GM11168 (cell line): Measurements from ENCODE around the gene PTGR3.

Experiments used
- in situ Hi-C: fragments of 300-500 bp; cut with MboI; formaldehyde crosslinking; loops from one replicate; pipeline ENCODE4 v1.12.0; 2022; ENCODE audit warnings: low sequenced_read_pairs; ENCODE audit not compliant: unreplicated experiment

Gene PTGR3

GRCh38 chr18:75216212-75216910 lies 7.4 kb upstream of the PTGR3 start:
- in situ Hi-C loops: no loop called here

DNA sequence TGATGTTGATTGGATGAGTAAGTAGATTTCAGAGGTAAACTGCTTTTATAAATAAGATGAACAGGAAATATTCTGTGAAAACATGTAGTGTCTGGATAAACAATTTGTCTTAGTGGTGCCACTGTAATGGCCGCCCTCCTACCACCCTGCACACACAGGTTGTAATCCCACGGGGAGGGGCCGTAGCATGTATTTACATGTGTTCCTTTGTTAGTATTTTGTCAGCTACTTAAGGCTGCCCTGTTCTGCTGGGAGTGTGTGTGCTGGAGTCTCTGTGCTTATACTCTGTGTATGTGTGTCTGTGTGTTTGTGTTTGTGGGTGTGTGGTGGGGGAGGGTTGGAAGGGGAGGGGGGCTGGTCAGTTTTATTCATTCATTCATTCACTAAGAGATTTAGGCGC lies 6.7 kb upstream of the PTGR3 start:
- in situ Hi-C loops: no loop called here

- in situ Hi-C loops: no loop called here
Observed at GRCh38 chr18:75214766-75215510, 6.0 kb upstream of the PTGR3 start.

DNA sequence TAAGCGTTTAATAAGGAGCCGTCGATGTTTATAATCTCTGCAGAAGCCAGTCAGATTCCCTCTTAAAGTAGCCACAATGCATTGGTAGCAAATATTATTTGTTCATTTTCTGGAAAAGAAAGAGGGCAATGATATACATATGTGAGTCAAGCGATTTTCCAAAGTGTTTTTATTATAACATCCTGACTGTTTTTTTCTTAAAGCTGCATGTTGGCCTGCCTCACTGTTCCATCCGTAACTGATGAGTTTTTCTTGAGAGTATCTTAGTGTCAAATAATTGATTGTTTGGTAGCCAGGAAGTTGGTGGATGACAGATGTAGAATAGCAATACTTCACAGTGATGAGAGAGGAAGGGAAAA lies 5.4 kb upstream of the PTGR3 start:
- in situ Hi-C loops: no loop called here

- in situ Hi-C loops: no loop called here
Observed at GRCh38 chr18:75213611-75214331, 4.8 kb upstream of the PTGR3 start.

GRCh38 chr18:75212751-75213090 lies 3.8 kb upstream of the PTGR3 start:
- in situ Hi-C loops: no loop called here

GRCh38 chr18:75211953-75212750 lies 3.2 kb upstream of the PTGR3 start:
- in situ Hi-C loops: no loop called here

DNA sequence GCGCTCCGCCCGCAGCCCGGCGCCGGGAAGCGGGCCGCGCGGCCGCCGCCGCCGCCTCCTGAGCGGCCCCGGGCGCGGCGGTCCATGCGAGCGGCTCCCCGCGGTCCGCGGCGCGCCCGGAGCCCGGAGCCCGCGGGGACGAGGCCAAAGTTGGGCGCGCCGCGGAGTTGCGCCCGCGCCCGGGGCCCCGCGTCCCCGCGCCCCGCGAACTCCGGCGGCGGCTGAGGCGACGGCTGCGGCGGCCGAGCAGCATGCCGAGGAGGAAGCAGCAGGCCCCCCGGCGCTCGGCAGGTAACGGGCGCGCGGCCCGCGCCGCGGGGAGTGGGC lies 2.6 kb upstream of the PTGR3 start:
- in situ Hi-C loops: no loop called here

DNA sequence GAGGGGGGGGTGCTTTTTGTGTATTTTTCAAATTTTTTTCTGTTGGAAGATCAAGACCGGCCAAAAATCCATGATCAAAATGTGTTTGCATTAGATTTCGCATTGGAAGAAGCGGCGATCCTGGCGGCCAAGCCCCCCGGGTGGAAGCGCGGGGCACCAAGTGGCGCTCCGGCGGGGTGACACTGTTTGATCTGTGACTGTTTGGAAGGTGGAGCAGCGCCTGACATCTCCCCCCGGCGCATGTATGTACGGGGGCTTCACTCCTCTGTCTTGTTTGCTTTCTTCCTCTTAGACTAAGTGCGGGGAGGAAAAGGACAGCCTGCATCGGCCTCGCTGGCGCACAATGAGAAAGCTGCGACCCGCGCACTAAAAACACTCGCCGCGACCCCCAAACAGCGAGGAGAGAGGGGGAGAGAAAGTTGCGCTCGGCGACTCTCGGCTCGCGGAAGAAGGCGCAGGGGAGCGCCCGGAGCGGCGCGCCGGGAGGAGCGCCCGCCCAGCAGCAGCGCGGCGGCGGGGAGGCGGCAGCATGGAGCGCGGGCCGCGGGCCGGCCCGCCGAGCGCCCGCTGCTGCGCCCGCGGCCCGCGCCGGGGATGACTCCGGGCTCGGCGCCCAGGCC lies 2.2 kb upstream of the PTGR3 start:
- in situ Hi-C loops: no loop called here

GRCh38 chr18:75210274-75211001 lies 1.5 kb upstream of the PTGR3 start, which contains the start of gene TSHZ1:
TSHZ1 (plus strand) TSS chr18:75210797; CDS start chr18:75211877, 1,080 bp downstream.
- in situ Hi-C loops: no loop called here

GRCh38 chr18:75209951-75210258 lies 966 bp upstream of the PTGR3 start:
- in situ Hi-C loops: no loop called here

DNA sequence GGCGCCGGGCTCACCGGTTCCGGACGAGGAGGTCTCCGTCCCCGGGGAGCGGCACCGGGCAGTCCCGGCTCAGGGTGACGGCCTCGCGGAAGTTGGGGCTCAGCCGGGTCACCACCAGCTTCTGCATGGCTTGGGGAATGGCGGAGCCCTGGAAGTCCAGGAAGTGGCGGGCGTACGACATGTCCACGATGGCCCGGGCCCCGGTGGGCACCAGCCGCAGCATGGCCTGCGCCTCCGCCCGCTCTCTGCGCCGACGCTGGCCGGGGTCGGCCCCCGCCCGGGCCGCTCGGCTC lies 157 bp downstream of the PTGR3 start:
- in situ Hi-C loops: no loop called here

DNA sequence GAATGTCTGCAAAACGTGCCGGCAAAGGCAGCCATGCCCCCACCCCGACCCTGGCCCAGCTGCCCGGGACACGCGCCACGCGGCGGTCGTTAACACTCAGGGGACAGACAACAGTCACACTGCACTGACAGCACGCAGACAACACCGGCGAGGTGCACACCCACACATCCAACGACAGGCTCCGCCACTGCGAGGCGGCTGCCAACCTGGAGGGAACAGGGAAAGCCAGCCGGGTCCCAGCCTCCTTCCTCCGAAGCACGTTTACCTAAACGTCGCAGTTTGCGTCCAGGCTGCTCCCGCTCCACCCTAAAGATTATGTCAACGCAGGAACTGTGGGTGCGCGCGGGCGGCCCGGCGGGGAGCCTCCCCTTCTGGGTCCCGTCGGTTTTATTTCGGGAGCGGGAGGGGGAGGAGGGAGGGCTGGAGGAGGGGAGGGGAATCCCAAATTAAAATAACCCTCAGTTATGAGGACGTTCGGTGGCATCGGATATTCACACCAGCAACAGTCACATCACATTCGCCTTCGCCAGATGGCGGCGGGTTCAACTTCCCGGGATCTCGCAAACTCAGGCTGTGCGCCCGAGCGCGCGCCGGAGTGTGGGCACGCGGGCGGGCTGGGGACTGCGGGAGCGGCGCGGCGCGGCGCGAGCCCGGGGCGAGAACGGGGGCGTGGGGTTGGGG lies 644 bp downstream of the PTGR3 start:
- in situ Hi-C loops: no loop called here

DNA sequence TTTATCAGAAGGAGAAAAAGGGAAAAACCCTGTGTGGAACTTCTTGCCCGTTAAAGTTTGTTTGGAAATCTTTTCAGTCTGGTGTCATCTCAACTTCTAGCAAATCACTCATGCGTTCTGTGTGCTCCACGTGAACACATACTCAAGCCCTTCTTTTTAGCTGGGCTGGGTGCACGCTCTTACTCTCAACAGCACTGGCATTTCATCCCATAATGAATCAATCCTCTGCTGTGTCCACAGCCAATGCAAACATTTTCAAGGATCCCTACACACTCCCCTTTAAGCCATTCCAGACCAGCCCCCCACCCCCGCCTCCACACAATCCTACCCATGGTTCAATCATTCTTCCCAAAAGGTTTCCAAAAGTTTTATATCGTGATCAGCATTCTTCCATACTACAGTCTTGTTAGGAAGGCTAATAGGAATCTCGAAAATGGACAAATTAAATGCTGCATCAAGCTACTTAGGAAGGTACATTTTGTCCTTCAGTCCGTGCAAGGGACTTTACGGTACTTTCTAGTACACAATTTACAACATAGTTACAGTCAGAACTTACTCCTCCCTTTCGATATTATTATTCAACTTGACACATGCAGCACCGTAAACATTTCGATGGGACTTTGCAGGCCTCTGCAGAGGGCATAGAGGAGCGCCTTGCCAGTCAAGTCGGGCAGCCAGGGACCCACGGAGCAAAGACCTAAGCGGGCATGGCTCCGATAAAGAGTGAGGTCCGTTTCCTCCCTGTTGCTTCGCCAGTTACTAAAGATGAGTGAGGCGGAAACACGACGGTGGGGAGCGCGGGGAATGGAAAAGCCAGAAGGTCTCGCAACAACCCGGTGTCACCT lies 1.4 kb downstream of the PTGR3 start:
- in situ Hi-C loops: no loop called here

- in situ Hi-C loops: no loop called here
Observed at GRCh38 chr18:75206452-75207309, 2.3 kb downstream of the PTGR3 start.

DNA sequence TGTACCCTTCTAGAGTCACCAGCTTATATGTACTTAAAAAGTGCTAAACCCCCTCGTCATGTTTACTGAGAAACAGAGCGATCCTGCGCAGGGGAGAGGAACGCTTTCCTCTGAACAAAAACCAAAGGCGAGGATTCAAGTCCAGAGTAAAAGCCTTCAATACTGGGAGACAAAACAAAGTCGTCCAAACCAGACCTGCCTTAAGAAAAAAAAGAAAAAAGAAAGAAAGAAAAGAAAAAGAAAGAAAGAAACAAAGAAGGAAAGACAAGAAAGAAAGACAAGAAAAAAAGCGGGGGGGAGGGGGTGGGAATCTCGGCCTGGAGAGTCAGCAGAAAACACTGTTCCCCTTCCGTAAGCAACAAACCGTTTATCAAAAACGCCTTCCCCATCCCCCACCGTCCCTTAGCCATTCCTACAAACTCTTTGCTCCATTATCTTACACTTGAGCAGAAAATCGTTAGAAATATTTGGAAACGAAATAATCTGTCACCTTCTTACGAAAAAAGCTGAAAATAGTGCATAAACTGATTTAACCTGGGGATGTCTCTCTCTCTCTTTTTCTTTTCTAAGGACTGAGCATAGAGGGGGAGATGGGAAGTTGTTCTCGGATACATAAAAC lies 3.3 kb downstream of the PTGR3 start:
- in situ Hi-C loops: no loop called here
